Colonic mucosa (tissue), 4 donors: ENCODE data around the gene ZDHHC17. TPM values are rescaled to one million over a fixed set of nuclear protein-coding genes. Genes with fewer than 3 reads are reported as not detected.

ENCODE experiments used
- DNase-seq: peaks from one replicate; pipeline ENCODE4 v3.0.0-alpha.2; 2020
- H3K27ac ChIP-seq: fragments of 200-600 bp; one replicate; pipeline ENCODE4 v1.8.0; 2021
- H3K27me3 ChIP-seq: fragments of 200-600 bp; one replicate; pipeline ENCODE4 v1.8.0; 2021
- H3K36me3 ChIP-seq: fragments of 200-600 bp; one replicate; pipeline ENCODE4 v1.8.0; 2021
- H3K4me1 ChIP-seq: fragments of 200-600 bp; one replicate; pipeline ENCODE4 v1.8.0; 2021; ENCODE audit warnings: mild to moderate bottlenecking
- H3K4me3 ChIP-seq: fragments of 200-600 bp; one replicate; pipeline ENCODE4 v1.8.0; 2021
- H3K9ac ChIP-seq, 2 donors: one replicate each; pipeline ENCODE4 v1.7.0; 2013; ENCODE audit warnings: control low read depth in 2 of 2, low read depth in 2 of 2, low read length in 2 of 2
- H3K9me3 ChIP-seq: fragments of 200-600 bp; one replicate; pipeline ENCODE4 v1.8.0; 2021
- CTCF ChIP-seq: fragments of 200-600 bp; IDR thresholded peaks from one replicate; pipeline ENCODE4 v1.8.0; 2022; ENCODE audit warnings: antibody characterized with exemption, mild to moderate bottlenecking
- intact Hi-C: fragments of 100-400 bp; cut with DNase I; formaldehyde crosslinking; loops from one replicate; pipeline ENCODE4 v1.14.1; 2022
- total RNA-seq, 2 donors: library from RNA; stranded (reverse); fragmentation: NEBNext Ultra II Directional in 1 of 2; extraction: Animal tissue kit (Norgen Biotek cat#: 25700) in 1 of 2; gene quantifications; one replicate each; pipeline ENCODE4 v1.2.1, GENCODE V29; 2021
- donor health status: healthy.
- donor health status: DM: no; HTN: no; CAD: no.
- donor health status: DM: no; HTN: no; CAD: no.

ZDHHC17 gene
- total RNA-seq, 2 donors from 2014 or later, result 15.7 to 16.6 TPM

- Histone ChIP-seq H3K9ac (no peak overlapping the region), H3K9me3 (no peaks in the 10 kb centered on the region), H3K27me3 (no peaks in the 10 kb centered on the region), H3K4me3 (no peak overlapping the region), H3K27ac (no peak overlapping the region), H3K36me3 (no peaks in the 10 kb centered on the region), H3K4me1 (no peaks in the 10 kb centered on the region)
- DNase-seq, result no peak
- intact Hi-C loops, result no loop called here
- TF ChIP-seq CTCF, result no peak
Measured at GRCh38 chr12:76896274-76896673, 132.4 kb downstream of the ZDHHC17 start.

- Histone ChIP-seq H3K9me3 (no peaks in the 10 kb centered on the region), H3K9ac (no peak overlapping the region), H3K36me3 (no peaks in the 10 kb centered on the region), H3K4me1 (no peaks in the 10 kb centered on the region), H3K27ac (no peak overlapping the region), H3K4me3 (no peak overlapping the region), H3K27me3 (no peaks in the 10 kb centered on the region)
- no peak for DNase-seq
- no peak for TF ChIP-seq CTCF
- intact Hi-C loops, result no loop called here
Measured at GRCh38 chr12:76898442-76898841, 134.5 kb downstream of the ZDHHC17 start.

GRCh38 chr12:76899522-76899921 lies 135.6 kb downstream of the ZDHHC17 start:
- Histone ChIP-seq H3K27me3 (no peaks in the 10 kb centered on the region), H3K4me3 (no peak overlapping the region), H3K4me1 (no peaks in the 10 kb centered on the region), H3K9me3 (no peaks in the 10 kb centered on the region), H3K27ac (no peak overlapping the region), H3K9ac (no peak overlapping the region), H3K36me3 (no peaks in the 10 kb centered on the region)
- no peak for DNase-seq
- no peak for TF ChIP-seq CTCF
- intact Hi-C loops, result no loop called here

- no peak for TF ChIP-seq CTCF
- H3K36me3 ChIP-seq, result no peaks in the 10 kb centered on the region
- intact Hi-C loops, result no loop called here
- no peak overlapping the region for H3K27ac ChIP-seq
- H3K9ac ChIP-seq, result no peak overlapping the region
- no peak for DNase-seq
- H3K9me3 ChIP-seq, result no peaks in the 10 kb centered on the region
- H3K27me3 ChIP-seq, result no peaks in the 10 kb centered on the region
- H3K4me3 ChIP-seq, result no peak overlapping the region
- no peaks in the 10 kb centered on the region for H3K4me1 ChIP-seq
Measured at GRCh38 chr12:76901628-76902380, 137.9 kb downstream of the ZDHHC17 start.

Other genes with a start within 250 kb of the ZDHHC17 start
- 10 to 100 TPM; 25.9 to 32.8 TPM for gene OSBPL8, start 204.3 kb upstream of the ZDHHC17 start, total RNA-seq
- gene CSRP2, start 114.9 kb downstream of the ZDHHC17 start, total RNA-seq, result 1 to 10 TPM; 5.8 to 7.4 TPM